SJSA1 (cell line): ENCODE data around the gene CYB561. TPM values are rescaled to one million over a fixed set of nuclear protein-coding genes. Genes with fewer than 3 reads are reported as not detected.
A peak's percentile ranks its signal among the peaks of the same experiment; 100 is the strongest.

Experiments
- DNase-seq, 2 experiments: peaks; one replicate each; pipeline ENCODE4 v3.0.0-alpha.2; 2015 to 2020; ENCODE audit warnings: low spot score in 2 of 2, low read depth in 1 of 2
- H3K27ac ChIP-seq: fragments of 250-450 bp; sonication (Bioruptor Pico); 2 replicates; pipeline ENCODE4 v1.5.1; 2020; ENCODE audit warnings: mild to moderate bottlenecking, moderate library complexity
- H3K27me3 ChIP-seq: fragments of 250-450 bp; sonication (Bioruptor Pico); replicated peaks from 2 replicates; pipeline ENCODE4 v1.5.1; 2020; ENCODE audit warnings: mild to moderate bottlenecking, moderate library complexity
- H3K36me3 ChIP-seq: fragments of 250-450 bp; sonication (Bioruptor Pico); 2 replicates; pipeline ENCODE4 v1.5.1; 2020; ENCODE audit warnings: mild to moderate bottlenecking
- H3K4me1 ChIP-seq: fragments of 250-450 bp; sonication (Bioruptor Pico); replicated peaks from 2 replicates; pipeline ENCODE4 v1.6.1; 2021; ENCODE audit warnings: mild to moderate bottlenecking
- H3K4me3 ChIP-seq: fragments of 250-450 bp; sonication (Bioruptor Pico); 2 replicates; pipeline ENCODE4 v1.5.1; 2020; ENCODE audit warnings: mild to moderate bottlenecking
- H3K9me3 ChIP-seq: fragments of 250-450 bp; sonication (Bioruptor Pico); replicated peaks from 2 replicates; pipeline ENCODE4 v1.5.1; 2020; ENCODE audit warnings: mild to moderate bottlenecking
- total RNA-seq: library from RNA; depleted of rRNA; stranded (reverse); fragments of >200 nt; shearing (Covaris generic); gene quantifications from 2 replicates; pipeline ENCODE4 v1.2.3, GENCODE V29; 2014; rRNA removed

CYB561 gene
- 8.6 and 13.4 TPM in 2 replicates for total RNA-seq

- H3K27me3 ChIP-seq: no peaks in the 10 kb centered on the region
- peaks cover 3% of the 10 kb centered on the region; the same call in 1 of the 2 replicates for H3K36me3 ChIP-seq
- DNase-seq: peak; percentile 65 to 81
- peak within 1 kb of the TSS; percentile 86 for H3K27ac ChIP-seq
- H3K4me3 ChIP-seq: peak within 1 kb of the TSS; percentile 60
- peaks cover 19% of the 10 kb centered on the region for H3K4me1 ChIP-seq
- peaks cover 3% of the 10 kb centered on the region; the same call in 1 of the 2 replicates for H3K9me3 ChIP-seq
These were observed at the start of gene CYB561 for GRCh38 chr17:63445954-63446752. CYB561 (minus strand) TSS chr17:63446306; CDS start chr17:63437547, 8,759 bp downstream.

DNA sequence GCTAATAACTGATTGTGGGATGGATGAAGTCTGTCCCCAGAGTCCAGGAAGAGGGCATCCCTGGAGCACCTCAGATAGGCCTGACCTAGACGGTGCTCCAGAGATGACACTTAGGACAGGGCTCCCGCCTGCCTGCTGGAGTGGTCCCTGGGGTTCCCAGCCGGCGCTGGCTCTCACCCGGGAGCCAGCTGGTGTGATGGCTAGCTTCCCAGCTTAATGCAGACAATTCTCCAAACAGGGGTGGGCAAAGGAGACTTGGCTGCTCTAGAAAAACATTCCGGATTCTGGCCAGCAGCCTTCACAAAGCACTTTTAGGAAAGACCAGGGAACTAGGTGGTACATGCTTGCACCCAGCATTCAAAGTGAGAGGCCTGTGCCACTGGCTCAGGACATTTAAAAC lies 49.4 kb upstream of the CYB561 start:
- no peak for DNase-seq
- no peak overlapping the region for H3K27ac ChIP-seq

DNA sequence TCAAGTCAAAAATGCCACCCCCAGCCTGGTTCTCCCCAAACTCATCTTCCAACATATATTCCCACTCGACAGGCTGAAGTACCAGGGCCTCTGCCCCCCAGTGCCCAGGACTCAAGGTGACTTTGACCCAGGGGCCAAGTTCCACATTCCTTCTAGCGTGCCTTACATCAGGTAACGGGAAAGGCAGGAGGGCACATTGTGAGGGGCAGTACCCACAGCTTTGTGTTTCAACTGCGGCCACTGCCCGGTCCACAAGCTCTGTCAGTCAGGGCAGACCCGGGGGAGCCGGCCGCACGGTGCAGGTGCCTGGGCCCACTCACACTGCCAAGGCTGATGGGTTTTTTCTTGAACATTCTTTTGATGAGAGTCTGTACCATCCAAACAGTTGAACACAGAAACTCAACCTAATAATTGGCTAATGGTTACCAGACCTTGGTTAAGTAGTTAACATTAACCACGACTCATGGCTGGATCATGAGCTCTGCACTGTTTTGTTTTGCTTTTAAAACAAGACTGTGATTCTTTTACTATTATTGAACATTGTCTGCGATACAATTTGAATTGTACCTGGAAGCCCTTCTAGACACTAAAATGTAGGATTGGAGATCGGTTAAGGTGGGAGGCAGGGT lies 48.3 kb upstream of the CYB561 start:
- Histone ChIP-seq H3K27ac (no peak overlapping the region), H3K27me3 (no peaks in the 10 kb centered on the region), H3K4me3 (no peak overlapping the region), H3K36me3 (no peaks in the 10 kb centered on the region), H3K4me1 (peaks cover 20% of the 10 kb centered on the region), H3K9me3 (no peaks in the 10 kb centered on the region)
- DNase-seq: no peak

More for the DNA sequence above, 49.4 kb upstream of the CYB561 start:
- Histone ChIP-seq H3K4me1 (peaks cover 25% of the 10 kb centered on the region), H3K36me3 (no peaks in the 10 kb centered on the region), H3K27me3 (no peaks in the 10 kb centered on the region), H3K4me3 (no peak overlapping the region), H3K9me3 (no peaks in the 10 kb centered on the region)

GRCh38 chr17:63493411-63493810 lies 47.3 kb upstream of the CYB561 start:
- H3K4me3 ChIP-seq: no peak overlapping the region
- no peaks in the 10 kb centered on the region for H3K36me3 ChIP-seq
- no peaks in the 10 kb centered on the region for H3K9me3 ChIP-seq

DNA sequence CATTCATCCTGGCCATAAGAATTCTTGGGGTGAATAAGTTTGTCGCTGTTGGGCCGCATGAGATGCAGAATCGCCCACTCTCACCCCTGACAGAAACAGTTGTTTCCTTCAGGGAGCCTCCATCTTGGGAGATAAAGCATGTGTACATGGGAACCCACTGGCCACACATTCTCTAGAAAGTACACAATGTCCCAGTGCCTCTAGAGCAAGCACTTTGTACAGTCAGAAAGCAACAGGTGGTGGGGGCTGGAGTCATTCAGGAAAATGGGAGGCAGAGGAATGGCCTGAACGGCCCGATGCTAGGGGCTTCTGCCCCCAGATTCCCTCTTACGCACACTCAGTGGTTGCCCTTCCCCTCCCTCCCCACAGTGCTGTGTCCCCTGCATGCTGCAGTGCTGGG lies 46.8 kb upstream of the CYB561 start:
- Histone ChIP-seq H3K4me3 (no peak overlapping the region), H3K4me1 (peaks cover 6% of the 10 kb centered on the region), H3K36me3 (no peaks in the 10 kb centered on the region), H3K27me3 (no peaks in the 10 kb centered on the region), H3K27ac (no peak overlapping the region), H3K9me3 (no peaks in the 10 kb centered on the region)
- no peak for DNase-seq

More at GRCh38 chr17:63493411-63493810, 47.3 kb upstream of the CYB561 start:
- DNase-seq: no peak
- Histone ChIP-seq H3K4me1 (peaks cover 10% of the 10 kb centered on the region), H3K27ac (no peak overlapping the region), H3K27me3 (no peaks in the 10 kb centered on the region)

- H3K36me3 ChIP-seq: no peaks in the 10 kb centered on the region
- H3K9me3 ChIP-seq: no peaks in the 10 kb centered on the region
- no peak overlapping the region for H3K4me3 ChIP-seq
- no peaks in the 10 kb centered on the region for H3K27me3 ChIP-seq
- no peaks in the 10 kb centered on the region for H3K4me1 ChIP-seq
- no peak overlapping the region for H3K27ac ChIP-seq
- DNase-seq: no peak
These were observed 46.0 kb upstream of the CYB561 start for GRCh38 chr17:63491977-63492618.

DNA sequence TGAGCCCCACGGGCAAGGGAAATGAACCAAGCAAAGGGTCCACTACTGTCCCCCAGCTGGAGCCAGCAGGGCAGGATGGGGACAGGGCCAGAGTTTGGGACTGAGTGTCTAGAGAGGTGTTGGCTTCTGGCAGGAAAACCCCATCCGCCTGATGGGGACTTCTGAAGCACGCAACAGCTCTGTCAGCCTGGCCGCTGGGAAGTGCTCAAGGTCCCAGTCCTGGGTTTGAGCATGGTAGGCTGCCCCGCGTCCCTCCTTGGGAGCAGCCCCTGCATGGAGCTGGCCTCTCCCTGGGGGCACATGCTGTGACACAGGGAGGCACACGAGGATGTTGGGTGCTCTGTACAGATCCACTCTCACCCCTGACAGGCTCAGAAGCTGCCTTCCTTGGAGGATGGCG lies 45.3 kb upstream of the CYB561 start:
- H3K36me3 ChIP-seq: no peaks in the 10 kb centered on the region
- no peaks in the 10 kb centered on the region for H3K4me1 ChIP-seq
- H3K27me3 ChIP-seq: no peaks in the 10 kb centered on the region
- no peak overlapping the region for H3K27ac ChIP-seq
- no peak overlapping the region for H3K4me3 ChIP-seq
- no peaks in the 10 kb centered on the region for H3K9me3 ChIP-seq
- DNase-seq: no peak

DNA sequence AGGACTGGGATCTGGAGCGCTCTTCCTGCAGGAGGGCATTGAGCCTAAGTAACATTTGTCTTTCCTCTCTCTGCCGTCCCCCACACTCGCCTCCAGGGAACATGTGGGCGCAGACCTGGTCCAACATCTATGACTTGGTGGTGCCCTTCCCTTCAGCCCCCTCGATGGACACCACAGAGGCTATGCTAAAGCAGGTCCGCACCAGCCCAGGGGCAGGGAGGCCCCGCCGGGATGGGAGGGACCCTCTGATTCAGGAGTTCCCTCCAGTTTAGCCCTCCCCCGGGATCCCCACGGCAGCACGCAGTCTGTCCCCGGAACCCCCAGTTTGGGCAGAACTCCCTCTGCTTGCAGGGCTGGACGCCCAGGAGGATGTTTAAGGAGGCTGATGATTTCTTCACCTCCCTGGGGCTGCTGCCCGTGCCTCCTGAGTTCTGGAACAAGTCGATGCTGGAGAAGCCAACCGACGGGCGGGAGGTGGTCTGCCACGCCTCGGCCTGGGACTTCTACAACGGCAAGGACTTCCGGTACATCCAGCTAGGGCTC lies 44.8 kb upstream of the CYB561 start:
- H3K27me3 ChIP-seq: no peaks in the 10 kb centered on the region
- H3K36me3 ChIP-seq: no peaks in the 10 kb centered on the region
- H3K4me3 ChIP-seq: no peak overlapping the region
- H3K27ac ChIP-seq: no peak overlapping the region
- H3K4me1 ChIP-seq: no peaks in the 10 kb centered on the region
- DNase-seq: no peak
- no peaks in the 10 kb centered on the region for H3K9me3 ChIP-seq

- no peak overlapping the region for H3K27ac ChIP-seq
- no peaks in the 10 kb centered on the region for H3K36me3 ChIP-seq
- no peak for DNase-seq
- no peak overlapping the region for H3K4me3 ChIP-seq
- H3K27me3 ChIP-seq: no peaks in the 10 kb centered on the region
- no peaks in the 10 kb centered on the region for H3K4me1 ChIP-seq
- no peaks in the 10 kb centered on the region for H3K9me3 ChIP-seq
These were observed 44.2 kb upstream of the CYB561 start for GRCh38 chr17:63490329-63490728.

- Histone ChIP-seq H3K27ac (no peak overlapping the region), H3K4me3 (no peak overlapping the region), H3K4me1 (no peaks in the 10 kb centered on the region), H3K36me3 (no peaks in the 10 kb centered on the region), H3K9me3 (no peaks in the 10 kb centered on the region), H3K27me3 (no peaks in the 10 kb centered on the region)
- DNase-seq: no peak
These were observed 43.2 kb upstream of the CYB561 start for GRCh38 chr17:63489291-63489690.

DNA sequence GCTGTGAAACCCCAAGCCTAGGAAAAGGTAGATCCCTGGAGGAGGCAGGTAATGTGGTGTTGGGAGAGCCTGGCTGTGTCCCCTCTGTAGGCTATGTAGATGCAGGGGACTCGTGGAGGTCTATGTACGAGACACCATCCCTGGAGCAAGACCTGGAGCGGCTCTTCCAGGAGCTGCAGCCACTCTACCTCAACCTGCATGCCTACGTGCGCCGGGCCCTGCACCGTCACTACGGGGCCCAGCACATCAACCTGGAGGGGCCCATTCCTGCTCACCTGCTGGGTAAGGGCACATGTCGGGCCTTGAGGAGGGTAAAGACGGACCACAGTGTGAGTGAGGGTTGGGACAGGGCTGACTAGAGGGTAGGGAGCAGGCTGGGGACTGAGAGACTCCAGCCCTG lies 42.7 kb upstream of the CYB561 start:
- H3K27ac ChIP-seq: no peak overlapping the region
- no peak for DNase-seq
- no peaks in the 10 kb centered on the region for H3K4me1 ChIP-seq
- no peak overlapping the region for H3K4me3 ChIP-seq
- no peaks in the 10 kb centered on the region for H3K27me3 ChIP-seq
- H3K9me3 ChIP-seq: no peaks in the 10 kb centered on the region
- H3K36me3 ChIP-seq: no peaks in the 10 kb centered on the region

DNA sequence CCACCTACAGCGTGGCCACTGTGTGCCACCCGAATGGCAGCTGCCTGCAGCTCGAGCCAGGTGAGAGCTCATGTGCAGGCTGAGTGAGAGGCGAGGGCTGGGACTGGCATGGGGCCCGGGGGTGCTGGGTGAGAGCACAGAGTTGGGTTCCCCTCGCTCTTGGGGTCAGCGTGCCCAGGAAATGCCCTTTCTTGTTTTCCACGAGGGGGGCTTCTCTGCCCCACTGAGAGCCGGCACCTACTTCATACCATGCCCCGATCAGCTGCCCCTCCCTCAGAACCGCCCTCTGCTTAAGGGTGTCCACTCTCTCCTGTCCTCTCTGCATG lies 40.9 kb upstream of the CYB561 start:
- no peak overlapping the region for H3K27ac ChIP-seq
- no peaks in the 10 kb centered on the region for H3K27me3 ChIP-seq
- H3K36me3 ChIP-seq: no peaks in the 10 kb centered on the region
- no peaks in the 10 kb centered on the region for H3K9me3 ChIP-seq
- no peak overlapping the region for H3K4me3 ChIP-seq
- no peaks in the 10 kb centered on the region for H3K4me1 ChIP-seq
- no peak for DNase-seq

DNA sequence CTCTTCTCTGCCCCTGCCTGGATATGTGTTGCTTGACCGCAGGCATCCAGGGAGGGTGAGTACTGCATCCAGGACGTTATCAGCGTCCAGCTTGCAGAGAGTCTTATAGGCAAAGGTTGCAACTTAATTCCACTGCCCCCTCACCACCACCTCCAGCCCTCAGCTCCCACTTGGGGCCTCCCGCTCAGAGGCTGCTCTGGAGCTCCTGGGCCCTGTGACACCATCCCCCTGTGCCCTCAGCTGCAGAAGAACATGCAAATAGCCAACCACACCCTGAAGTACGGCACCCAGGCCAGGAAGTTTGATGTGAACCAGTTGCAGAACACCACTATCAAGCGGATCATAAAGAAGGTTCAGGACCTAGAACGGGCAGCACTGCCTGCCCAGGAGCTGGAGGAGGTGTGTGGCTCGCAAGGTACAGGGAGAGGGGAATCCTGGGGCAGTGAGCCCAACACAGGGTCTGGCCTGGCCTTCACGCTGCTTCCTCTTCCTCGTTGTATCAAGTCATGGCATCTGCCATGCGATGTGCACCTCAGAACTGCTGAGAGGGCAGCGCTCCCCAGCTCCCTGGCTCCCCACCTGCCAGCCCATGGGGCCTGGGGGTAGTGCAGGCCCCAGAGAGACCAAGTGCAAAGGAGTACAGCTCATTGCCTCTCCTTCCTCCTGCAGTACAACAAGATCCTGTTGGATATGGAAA lies 40.4 kb upstream of the CYB561 start:
- DNase-seq: no peak

More for the DNA sequence above, 40.4 kb upstream of the CYB561 start:
- Histone ChIP-seq H3K27ac (no peak overlapping the region), H3K36me3 (no peaks in the 10 kb centered on the region), H3K4me1 (no peaks in the 10 kb centered on the region), H3K4me3 (no peak overlapping the region), H3K27me3 (no peaks in the 10 kb centered on the region), H3K9me3 (no peaks in the 10 kb centered on the region)
